Adrenal gland (tissue), 12 donors: ENCODE measurements around the gene CTRB1. TPM values are rescaled to one million over a fixed set of nuclear protein-coding genes. Genes with fewer than 3 reads are reported as not detected.
A peak's percentile ranks its signal among the peaks of the same experiment; 100 is the strongest.

Source experiments
- DNase-seq, 7 donors: peaks; one replicate each; pipeline ENCODE4 v3.0.0-alpha.2; 2019 to 2020
- H3K27ac ChIP-seq, 5 donors: fragments of 200-600 bp; sonication (generic) in 4 of 5; 1 replicate in 3 of 5; 2 replicates in 2 of 5; pipeline versions ENCODE4 v1.5.1 to v1.8.0; 2016 to 2020; ENCODE audit warnings: mild to moderate bottlenecking in 1 of 5
- H3K27me3 ChIP-seq: fragments of 200-600 bp; 2 replicates; pipeline ENCODE4 v1.8.0; 2021
- H3K36me3 ChIP-seq, 2 donors: fragments of 200-600 bp; replicated peaks in 1 of 2; 1 replicate in 1 of 2; 2 replicates in 1 of 2; pipeline versions ENCODE4 v1.5.1 to v1.8.0; 2018 to 2022
- H3K4me1 ChIP-seq, 2 donors: fragments of 200-600 bp; replicated peaks in 1 of 2; 1 replicate in 1 of 2; 2 replicates in 1 of 2; pipeline versions ENCODE4 v1.5.1 to v1.8.0; 2018 to 2021
- H3K4me3 ChIP-seq, 4 donors: fragments of 200-600 bp; sonication (generic) in 3 of 4; one replicate each; pipeline ENCODE4 v1.5.1; 2016 to 2018
- H3K9me3 ChIP-seq, 3 donors: fragments of 200-600 bp; sonication (generic) in 1 of 3; replicated peaks in 1 of 3; 1 replicate in 2 of 3; 2 replicates in 1 of 3; pipeline versions ENCODE4 v1.5.1 to v1.8.0; 2016 to 2021
- CTCF ChIP-seq, 6 experiments: fragments of 450-650 bp in 4 of 6; fragments of 200-600 bp in 2 of 6; sonication (generic) in 1 of 6; IDR thresholded peaks; 1 replicate in 5 of 6; 2 replicates in 1 of 6; pipeline versions ENCODE4 v1.5.1 to v1.8.0; 2016 to 2021; ENCODE audit warnings: antibody characterized with exemption in 6 of 6, mild to moderate bottlenecking in 2 of 6, moderate library complexity in 1 of 6
- POLR2A ChIP-seq, 2 donors: fragments of 450-650 bp; IDR thresholded peaks; one replicate each; pipeline ENCODE4 v1.6.1; 2017; ENCODE audit warnings: antibody characterized with exemption in 2 of 2, mild to moderate bottlenecking in 2 of 2, moderate library complexity in 1 of 2
- WGBS, 4 donors: extraction: QIAGEN DNeasy Blood & Tissue Kit in 2 of 4; methylation state at CpG; one replicate each; pipeline versions ENCODE4 v1.1.5 to v1.1.7; 2013 to 2017; 5-methylcytosine and 5-hydroxymethylcytosine counted together
- intact Hi-C, 2 donors: fragments of 100-400 bp; cut with DNase I; formaldehyde crosslinking; loops; one replicate each; pipeline versions ENCODE4 v1.14.1 to v1.15.0; 2022 to 2023
- polyA plus RNA-seq, 3 donors: library from polyadenylated mRNA; stranded (reverse); fragments of 200-250 nt in 2 of 3; fragments of 350-450 nt in 1 of 3; fragmentation: Illumina TruSeq in 1 of 3; extraction: RNeasy Lipid Tissue Mini Kit (QIAGEN cat#74804) in 1 of 3; gene quantifications; one replicate each; pipeline ENCODE4 v1.2.3, GENCODE V29; 2013 to 2014
- total RNA-seq, 9 donors: library from RNA; depleted of rRNA in 4 of 9; stranded (reverse); fragments of >200 nt in 4 of 9; fragments of 120-200 nt in 1 of 9; fragmentation: NEBNext Ultra II Directional in 1 of 9; extraction: Animal tissue kit (Norgen Biotek cat#: 25700) in 1 of 9; gene quantifications; one replicate each; pipeline versions ENCODE4 v1.1.0 to v1.2.4, GENCODE V29; 2013 to 2023
- donor health status: healthy with polysubstance abuse.
- donor health status: Bipolar disorder and iron deficiency.
- donor health status: DM: yes; HTN: yes; CAD: no.
- donor health status: DM: no; HTN: no; CAD: no.
- donor health status: DM: no; HTN: no; CAD: no.
- donor health status: DM: yes; HTN: yes; CAD: no.

The CTRB1 gene
- total and polyA plus RNA-seq, 12 donors, result 0.67 to 9.9 (median 2.0) TPM; not detected in 3

- intact Hi-C loops, result no loop called here
- peak overlapping the region; percentile 12 to 97 (median 87) for H3K27ac ChIP-seq
- no peaks in the 10 kb centered on the region for H3K9me3 ChIP-seq
- H3K36me3 ChIP-seq, result no peaks in the 10 kb centered on the region
- 25 to 40% (median 35%) methylated on average over 1 to 8 of the region's 8 CpGs for WGBS, 4 donors
- no peaks in the 10 kb centered on the region for H3K27me3 ChIP-seq
- peak; percentile 82 to 94 (median 92) for DNase-seq
- H3K4me1 ChIP-seq, result peaks cover 45 to 67% of the 10 kb centered on the region in 2 donors
- peak overlapping the region in 1 of 4 donors; percentile 100 for H3K4me3 ChIP-seq
- TF ChIP-seq POLR2A (IDR thresholded peaks at IDR 0.05) (peak in 1 of 2 donors; percentile 74), CTCF (IDR thresholded peaks at IDR 0.05) (no peak)
Measured at GRCh38 chr16:75263963-75264445, 45.2 kb downstream of the CTRB1 start.

GRCh38 chr16:75264457-75264998 lies 45.7 kb downstream of the CTRB1 start:
- Histone ChIP-seq H3K4me3 (peak overlapping the region in 3 of 4 donors; percentile 39 to 100 (median 39)), H3K27ac (peak overlapping the region; percentile 52 to 97 (median 87)), H3K9me3 (no peaks in the 10 kb centered on the region), H3K4me1 (peaks cover 45 to 67% of the 10 kb centered on the region in 2 donors), H3K36me3 (no peaks in the 10 kb centered on the region), H3K27me3 (no peaks in the 10 kb centered on the region)
- intact Hi-C loops, result no loop called here
- 18 to 29% (median 21%) methylated on average over 7 to 14 of the region's 14 CpGs for WGBS, 4 donors
- peak in 5 of 7 donors; percentile 45 to 67 (median 55) for DNase-seq
- TF ChIP-seq CTCF (IDR thresholded peaks at IDR 0.05), result no peak
- no peak for TF ChIP-seq POLR2A (IDR thresholded peaks at IDR 0.05)

GRCh38 chr16:75264999-75265910 lies 46.5 kb downstream of the CTRB1 start:
- no peaks in the 10 kb centered on the region for H3K9me3 ChIP-seq
- H3K4me1 ChIP-seq, result peaks cover 45 to 66% of the 10 kb centered on the region in 2 donors
- no peaks in the 10 kb centered on the region for H3K36me3 ChIP-seq
- peak overlapping the region; percentile 60 to 97 (median 87) for H3K27ac ChIP-seq
- 1% methylated on average over 63 to 74 of the region's 74 CpGs; no CpG with 5 or more reads in 2 of the 4 donors for WGBS, 4 donors
- H3K4me3 ChIP-seq, result peak overlapping the region; percentile 39 to 100 (median 56)
- TF ChIP-seq POLR2A (IDR thresholded peaks at IDR 0.05) (no peak), CTCF (IDR thresholded peaks at IDR 0.05) (no peak)
- peak in 4 of 7 donors; percentile 66 to 70 (median 68) for DNase-seq
- intact Hi-C loops, result no loop called here
- H3K27me3 ChIP-seq, result no peaks in the 10 kb centered on the region
